ENCODE results near the gene SLC25A39.
A peak's percentile ranks its signal among the peaks of the same experiment; 100 is the strongest.

SLC25A39 gene

GRCh38 chr17:44311562-44312181 is 13.0 kb downstream of the SLC25A39 start:
- DNase-seq, result no peak

GRCh38 chr17:44310609-44311376 is 13.8 kb downstream of the SLC25A39 start:
- DNase-seq, result no peak

DNA sequence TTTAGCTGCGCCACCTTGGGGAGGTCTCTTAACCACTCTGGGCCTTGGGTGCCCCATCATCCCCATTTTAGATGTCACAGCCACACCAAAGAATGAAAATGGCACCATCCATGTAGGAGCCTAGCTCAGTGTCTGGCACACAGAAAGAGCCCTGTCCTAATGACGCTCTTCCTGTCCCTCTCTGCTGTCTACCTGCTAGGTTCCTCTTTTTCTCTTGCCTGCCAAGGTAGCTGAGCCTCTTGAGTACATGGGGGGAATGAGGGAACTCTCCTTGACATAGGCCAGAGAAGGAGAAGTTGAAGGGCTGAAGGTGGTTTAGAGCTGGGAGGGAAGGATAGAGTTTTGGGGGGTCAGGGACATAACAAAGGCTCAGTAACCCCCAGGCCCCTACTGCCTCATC is 14.4 kb downstream of the SLC25A39 start:
- no peak for DNase-seq

GRCh38 chr17:44309472-44309871 is 15.2 kb downstream of the SLC25A39 start:
- DNase-seq, result no peak

GRCh38 chr17:44308865-44309264 is 15.8 kb downstream of the SLC25A39 start:
- DNase-seq, result no peak

- peak; percentile 77 for DNase-seq
These were observed 16.3 kb downstream of the SLC25A39 start, which contains the start of gene RUNDC3A for GRCh38 chr17:44308320-44308818. Gene RUNDC3A (plus strand): TSS chr17:44308601. CDS start chr17:44308833, 232 bp downstream.

DNA sequence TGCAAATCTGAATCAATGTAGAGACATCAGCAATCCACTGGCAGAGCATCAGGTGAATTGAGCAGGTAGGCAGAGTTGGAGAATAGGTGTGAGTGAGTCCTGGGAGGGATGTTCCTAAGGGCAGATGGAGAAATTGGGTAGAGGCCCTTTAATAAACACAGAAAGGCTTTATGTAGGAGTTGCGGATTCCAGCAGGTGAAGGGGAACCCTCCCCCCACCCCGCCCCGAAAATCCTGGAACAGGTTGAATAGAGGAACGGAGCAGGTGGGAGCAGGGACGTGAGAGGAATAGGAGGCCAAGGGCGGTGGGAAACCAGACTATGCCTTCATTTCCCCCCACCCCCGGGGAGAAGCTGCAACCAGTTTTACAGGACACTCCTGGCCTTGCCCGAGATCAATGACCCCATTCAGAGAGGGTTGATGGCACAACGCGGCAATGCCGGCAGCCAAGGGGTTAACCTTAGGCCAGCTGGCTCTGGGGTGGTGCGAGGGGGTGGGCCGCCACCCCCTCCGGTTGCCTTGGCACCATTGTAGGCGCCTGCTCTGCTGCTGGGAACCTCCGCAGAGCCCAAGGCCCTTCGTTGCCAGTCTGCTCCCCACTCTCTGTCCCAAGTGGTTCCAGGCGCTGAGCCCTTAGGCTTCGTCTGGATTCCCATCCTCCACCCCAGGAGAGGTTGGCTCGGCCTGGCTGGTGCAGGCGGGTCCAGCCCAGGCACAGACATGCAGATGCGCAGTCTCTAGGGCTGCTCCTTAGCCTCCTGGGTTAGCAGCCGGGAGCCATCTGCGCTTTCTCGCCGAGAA is 17.0 kb downstream of the SLC25A39 start:
- no peak for DNase-seq

DNA sequence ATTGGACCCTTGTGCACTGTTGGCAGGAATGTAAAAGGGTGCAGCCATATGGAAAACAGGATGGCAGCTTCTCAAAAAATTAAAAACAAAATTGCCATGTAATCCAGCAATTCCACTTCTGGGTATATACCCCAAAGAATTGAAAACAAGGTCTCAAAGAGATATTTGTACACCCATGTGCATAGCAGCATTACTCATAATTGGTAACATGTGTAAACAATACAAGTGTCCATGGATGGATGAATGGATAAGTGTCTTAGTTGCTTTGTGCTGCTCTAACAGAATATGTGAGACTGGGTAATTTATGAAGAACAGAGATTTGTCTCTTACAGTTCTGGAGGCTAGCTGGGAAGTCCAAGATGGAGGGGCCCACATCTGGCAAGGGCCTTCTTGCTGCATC is 20.0 kb downstream of the SLC25A39 start:
- no peak for DNase-seq

- DNase-seq, result no peak
These were observed 26.6 kb downstream of the SLC25A39 start for GRCh38 chr17:44297975-44298374.

DNA sequence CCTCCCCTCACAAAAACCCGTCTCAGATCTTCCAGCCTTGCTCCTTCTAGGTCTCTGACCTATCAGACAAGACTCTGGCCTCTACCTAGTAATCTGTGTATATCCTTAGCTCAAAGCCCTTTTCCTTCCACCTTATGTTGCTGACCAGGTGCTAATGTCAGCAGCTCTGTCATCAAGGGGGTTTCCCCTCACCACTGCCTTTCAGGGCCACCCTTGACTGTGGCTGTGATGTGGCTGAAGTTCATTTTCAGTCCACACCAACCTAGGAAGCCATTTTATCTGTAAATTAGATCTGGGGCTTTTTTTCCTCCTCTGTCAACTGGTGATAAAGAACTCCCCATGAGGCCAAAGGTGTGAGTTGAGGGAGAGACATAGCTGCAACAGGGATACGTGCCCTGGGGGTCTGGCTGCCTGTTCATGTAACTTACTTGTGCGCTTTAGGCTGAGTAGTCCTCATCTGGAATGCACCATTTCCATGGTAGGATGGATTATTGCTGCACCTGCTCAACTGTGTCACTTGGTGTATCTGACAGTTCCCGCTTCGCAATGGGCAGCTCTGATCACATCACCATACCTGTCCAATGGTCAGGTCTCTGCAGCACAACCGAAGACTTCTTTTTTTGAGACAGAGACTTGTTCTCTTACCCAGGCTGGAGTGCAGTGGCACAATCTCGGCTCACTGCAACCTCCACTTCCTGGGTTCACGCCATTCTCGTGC is 31.0 kb downstream of the SLC25A39 start:
- no peak for DNase-seq

DNA sequence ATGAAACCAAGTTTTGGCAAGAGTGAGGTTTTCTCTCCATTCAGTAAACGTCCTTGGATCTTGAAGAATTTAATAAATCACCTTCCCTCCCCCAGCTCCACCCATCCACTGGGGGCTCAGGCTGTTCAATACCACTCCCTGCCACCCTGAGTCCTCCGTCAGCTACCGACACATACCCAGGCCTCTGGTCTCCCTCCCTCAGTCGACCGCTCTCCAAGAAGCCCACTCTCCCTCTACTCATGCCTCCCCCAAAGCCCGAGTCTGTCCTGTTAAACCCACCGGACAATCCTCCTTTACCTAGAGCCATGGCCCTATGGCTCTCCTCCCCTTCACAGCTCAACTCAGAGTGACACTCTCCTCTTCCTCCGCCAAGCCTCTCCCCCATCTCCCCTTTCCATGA is 37.0 kb downstream of the SLC25A39 start:
- DNase-seq, result no peak

GRCh38 chr17:44284024-44284400 is 40.6 kb downstream of the SLC25A39 start:
- no peak for DNase-seq

DNA sequence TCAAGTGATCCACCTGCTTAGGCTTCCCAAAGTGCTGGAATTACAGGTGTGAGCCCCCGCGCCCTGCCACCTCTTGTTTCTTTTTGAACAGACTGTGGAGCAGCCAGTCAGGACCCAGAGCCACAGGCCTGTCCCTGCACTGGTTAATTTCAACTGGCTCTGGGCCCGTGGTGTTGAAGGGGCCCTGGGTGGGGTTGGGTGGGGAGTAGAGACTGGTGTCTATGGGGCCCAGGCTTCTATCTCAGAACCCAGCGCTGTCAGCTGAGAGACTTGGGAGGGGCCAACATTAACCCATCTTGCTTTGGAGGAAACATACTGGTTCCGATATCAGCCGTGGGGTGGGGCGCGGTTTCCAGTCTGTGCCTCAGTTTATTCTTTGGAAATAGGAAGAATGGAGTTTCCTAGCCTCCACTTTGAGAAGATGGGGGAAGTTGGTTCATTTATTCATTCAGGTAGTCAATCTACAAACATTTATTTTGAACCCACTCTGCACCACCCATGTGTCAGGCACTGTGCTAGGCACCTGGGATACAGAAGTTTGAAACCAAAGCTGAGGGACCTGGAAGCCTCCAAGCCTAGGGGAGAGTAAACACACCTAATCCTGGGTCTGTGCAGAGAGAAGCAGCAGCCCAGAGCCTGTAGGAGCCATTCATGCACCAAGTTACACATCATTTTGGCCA is 41.1 kb downstream of the SLC25A39 start:
- no peak for DNase-seq

- no peak for DNase-seq
These were observed 42.4 kb downstream of the SLC25A39 start for GRCh38 chr17:44282264-44282663.

GRCh38 chr17:44281570-44281969 is 43.1 kb downstream of the SLC25A39 start:
- DNase-seq, result no peak

GRCh38 chr17:44280392-44280937 is 44.2 kb downstream of the SLC25A39 start:
- no peak for DNase-seq

GRCh38 chr17:44279666-44280391 is 44.8 kb downstream of the SLC25A39 start:
- DNase-seq, result peak; percentile 54

DNA sequence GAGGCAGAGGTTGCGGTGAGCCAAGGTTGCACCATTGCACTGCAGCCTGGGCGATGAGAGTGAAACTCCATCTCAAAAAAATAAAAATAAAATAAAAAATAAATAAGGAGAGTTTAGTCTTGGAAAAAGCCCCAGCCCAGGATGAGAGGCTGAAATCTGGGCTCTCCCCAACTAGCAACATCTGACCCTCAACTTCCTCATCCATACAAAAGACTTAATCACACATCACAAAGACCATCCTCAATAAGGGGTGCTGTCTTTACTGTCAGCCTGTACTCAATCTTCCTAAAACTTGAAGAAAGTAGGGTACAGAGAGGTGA is 45.3 kb downstream of the SLC25A39 start:
- no peak for DNase-seq

GRCh38 chr17:44277976-44278375 is 46.6 kb downstream of the SLC25A39 start:
- DNase-seq, result no peak

GRCh38 chr17:44273607-44274006 is 51.0 kb downstream of the SLC25A39 start:
- DNase-seq, result no peak

DNA sequence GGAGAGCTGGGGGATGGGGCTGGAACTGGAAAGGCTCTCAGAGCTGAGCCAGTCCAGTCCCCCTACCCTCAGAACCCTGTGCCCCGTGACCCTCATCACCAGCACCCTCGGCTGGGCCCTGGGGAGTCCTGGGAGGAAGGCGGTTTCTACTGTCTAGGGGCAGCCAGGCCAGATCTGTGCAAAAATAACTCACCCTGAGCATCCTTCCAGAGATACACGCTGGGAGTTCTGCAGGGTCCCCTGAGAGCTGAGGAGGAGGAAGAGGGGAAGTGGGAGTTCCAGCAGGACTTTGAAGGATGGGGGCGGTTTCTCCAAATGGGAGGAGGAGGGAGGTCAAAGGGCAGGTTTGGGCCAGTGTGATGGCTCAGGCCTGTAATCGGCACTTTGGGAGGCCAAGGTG is 51.7 kb downstream of the SLC25A39 start:
- no peak for DNase-seq
